ENCODE data around the gene FPR2.

DNA sequence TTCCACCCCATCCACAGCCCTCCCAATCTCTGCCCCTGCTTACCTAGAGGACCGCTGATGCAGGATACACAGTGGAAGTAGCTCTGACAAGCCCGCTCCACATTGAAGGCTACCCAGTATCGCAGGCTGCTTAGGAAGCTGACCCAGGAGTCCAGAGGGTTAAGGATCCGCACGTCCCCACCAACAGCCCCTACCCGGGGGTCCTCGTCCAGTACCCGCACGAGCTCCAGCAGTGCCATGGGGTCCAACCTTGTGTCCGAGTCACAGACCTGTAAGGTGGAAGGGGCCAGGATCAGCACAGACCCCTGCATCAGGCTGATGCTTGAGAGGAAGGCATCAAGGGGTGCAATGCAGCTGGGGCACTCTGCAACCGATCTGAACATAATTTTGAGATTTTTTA lies 44.1 kb upstream of the FPR2 start:
- TF ChIP-seq, protein P1, sequence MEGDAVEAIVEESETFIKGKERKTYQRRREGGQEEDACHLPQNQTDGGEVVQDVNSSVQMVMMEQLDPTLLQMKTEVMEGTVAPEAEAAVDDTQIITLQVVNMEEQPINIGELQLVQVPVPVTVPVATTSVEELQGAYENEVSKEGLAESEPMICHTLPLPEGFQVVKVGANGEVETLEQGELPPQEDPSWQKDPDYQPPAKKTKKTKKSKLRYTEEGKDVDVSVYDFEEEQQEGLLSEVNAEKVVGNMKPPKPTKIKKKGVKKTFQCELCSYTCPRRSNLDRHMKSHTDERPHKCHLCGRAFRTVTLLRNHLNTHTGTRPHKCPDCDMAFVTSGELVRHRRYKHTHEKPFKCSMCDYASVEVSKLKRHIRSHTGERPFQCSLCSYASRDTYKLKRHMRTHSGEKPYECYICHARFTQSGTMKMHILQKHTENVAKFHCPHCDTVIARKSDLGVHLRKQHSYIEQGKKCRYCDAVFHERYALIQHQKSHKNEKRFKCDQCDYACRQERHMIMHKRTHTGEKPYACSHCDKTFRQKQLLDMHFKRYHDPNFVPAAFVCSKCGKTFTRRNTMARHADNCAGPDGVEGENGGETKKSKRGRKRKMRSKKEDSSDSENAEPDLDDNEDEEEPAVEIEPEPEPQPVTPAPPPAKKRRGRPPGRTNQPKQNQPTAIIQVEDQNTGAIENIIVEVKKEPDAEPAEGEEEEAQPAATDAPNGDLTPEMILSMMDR (IDR thresholded peaks at IDR 0.05) = no peak
- TF ChIP-seq POLR2A (IDR thresholded peaks at IDR 0.05) (no peak), EP300 (IDR thresholded peaks at IDR 0.05) (no peak)
